Frontal cortex (tissue), 4 donors: Measurements from ENCODE around the gene GATAD1. TPM values are rescaled to one million over a fixed set of nuclear protein-coding genes. Genes with fewer than 3 reads are reported as not detected.
"Not testable (repeated sequence)": the region's sequence is repeated elsewhere in the genome, so short reads cannot be mapped to it uniquely, and the experiment has no call there.

Experiments used
- DNase-seq, 2 donors: peaks; one replicate each; pipeline ENCODE4 v3.0.0; 2012; ENCODE audit warnings: low spot score in 2 of 2
- FAIRE-seq: peaks from 2 replicates; lab custom pipeline; 2012; peaks lifted over from hg19 to GRCh38; lab: Jason Lieb, UNC
- total RNA-seq: library from RNA; depleted of rRNA; stranded (reverse); fragments of >200 nt; gene quantifications from one replicate; pipeline ENCODE4 v1.2.3, GENCODE V29; 2014
- donor health status: control.
- donor health status: control.
- donor health status: control.

The GATAD1 gene
- total RNA-seq, 1 donor from 2014 or later = 21.2 TPM

DNA sequence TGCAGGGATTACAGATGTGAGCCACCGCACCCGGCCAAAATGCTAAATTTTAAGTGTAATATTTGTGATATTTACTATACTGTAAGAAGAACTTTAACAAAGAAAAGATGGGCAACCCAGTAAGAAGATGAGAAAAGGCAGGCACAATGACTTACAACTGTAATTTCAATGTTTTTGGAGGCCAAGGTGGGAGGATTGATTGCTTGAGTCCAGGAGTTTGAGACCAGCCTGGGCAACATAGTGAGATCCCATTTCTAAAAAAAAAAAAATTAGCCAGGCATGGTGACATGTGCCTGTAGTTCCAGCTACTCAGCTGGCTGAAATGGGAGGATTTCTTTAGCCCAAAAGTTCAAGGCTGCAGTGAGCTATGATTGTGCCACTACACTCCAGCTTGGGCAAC, 11.7 kb upstream of the GATAD1 start:
- DNase-seq (no peak), FAIRE-seq (no peak)

DNA sequence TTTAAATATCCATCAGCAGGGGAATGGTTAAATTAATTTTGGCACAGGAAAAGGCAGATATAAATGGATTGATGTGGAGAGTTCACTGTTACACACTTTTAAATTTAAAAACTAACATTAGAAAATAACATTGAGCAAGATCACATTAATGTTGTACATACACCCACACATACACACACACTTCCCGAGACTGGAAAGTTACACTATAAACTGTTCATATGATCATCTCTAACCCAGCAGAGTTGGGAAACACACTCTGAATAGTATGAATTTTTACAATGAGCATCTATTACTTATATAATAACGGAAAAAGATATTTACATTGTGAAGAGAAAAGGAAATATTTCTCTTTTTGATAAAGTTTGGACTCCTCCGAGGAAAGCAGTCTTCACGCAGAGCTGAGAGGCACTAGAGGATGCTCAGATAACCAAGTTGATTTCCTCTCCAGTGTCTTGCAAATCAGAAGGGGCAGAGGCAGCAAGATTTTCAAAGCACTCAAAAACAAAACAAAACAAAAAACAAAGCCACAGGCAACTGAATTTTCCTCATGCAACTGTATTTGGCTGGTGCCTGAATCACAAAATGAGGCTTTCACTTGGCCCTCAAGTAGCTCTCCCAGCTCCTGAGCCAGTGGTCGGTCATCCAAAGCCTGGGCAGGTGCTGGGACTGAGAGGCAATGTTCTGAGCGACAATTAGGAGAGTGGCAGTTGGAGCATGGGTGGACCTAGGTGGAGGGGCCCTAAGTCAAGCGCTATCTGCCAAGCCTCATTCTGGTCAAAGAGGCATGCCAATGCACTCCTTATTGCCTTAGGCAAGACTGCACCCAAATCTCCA, 10.5 kb upstream of the GATAD1 start:
- DNase-seq (no peak), FAIRE-seq (no peak)

DNA sequence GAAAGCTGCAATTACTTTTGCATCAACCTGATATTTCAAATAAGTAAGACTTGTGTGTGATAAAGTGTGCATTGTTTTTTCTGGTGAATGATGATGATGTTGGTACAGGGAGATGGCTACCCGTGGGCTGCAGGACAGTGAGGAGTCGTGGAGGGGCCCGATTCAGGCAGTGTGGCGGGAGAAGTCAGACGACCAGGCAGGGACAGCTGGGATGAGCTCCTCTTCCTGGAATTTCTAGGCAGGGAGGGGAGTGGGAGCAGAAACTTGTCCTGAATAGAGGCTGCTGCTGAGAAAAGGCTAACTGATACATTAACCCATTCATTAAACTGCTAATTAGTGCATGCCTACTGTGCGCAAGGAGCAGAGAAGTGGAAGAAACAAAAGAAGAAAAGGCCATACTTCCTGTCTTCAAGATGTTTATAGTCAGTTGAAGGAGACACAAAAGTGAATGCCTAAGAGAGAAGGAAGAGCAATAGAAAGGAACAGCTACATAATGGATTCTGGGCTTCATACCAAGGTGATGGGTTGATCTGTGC, 9.3 kb upstream of the GATAD1 start:
- DNase-seq (no peak), FAIRE-seq (no peak)

DNA sequence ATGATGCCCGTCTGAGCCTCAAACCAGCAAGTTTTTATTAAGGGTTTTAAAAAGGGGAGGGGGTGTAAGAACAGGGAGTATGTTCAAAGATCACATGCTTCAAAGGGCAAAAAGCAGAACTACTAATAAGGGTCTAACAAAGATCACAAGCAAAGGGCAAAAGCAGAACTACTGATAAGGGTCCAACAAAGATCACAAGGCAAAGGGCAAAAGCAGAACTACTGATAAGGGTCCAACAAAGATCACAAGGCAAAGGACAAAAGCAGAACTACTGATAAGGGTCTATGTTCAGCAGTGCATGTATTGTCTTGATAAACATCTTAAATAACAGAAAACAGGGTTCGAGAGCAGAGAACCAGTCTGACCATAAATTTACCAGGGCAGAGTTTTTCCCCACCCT, 4.6 kb upstream of the GATAD1 start:
- FAIRE-seq = not testable (repeated sequence)

DNA sequence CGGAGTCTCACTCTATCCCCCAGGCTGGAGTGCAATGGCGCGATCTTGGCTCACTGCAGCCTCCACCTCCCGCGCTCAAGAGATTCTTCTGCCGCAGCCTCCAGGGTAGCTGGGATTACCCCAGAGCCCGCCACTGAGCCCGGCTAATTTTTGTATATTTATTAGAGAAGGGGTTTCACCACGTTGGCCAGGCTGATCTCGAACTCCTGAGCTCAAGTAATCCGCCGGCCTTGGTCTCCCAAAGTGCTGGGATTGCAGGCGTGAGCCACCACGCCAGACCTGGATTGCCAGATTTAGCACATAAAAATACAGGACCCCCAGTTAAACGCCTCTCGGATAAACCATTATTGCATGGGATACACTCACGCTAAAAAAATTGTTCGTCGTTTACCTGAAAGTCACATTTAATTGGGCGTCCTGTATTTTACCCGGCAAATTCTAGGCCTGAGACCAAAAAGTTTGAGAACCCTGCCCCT, 375 bp upstream of the GATAD1 start:
- FAIRE-seq (no peak), DNase-seq (no peak)

More for the DNA sequence above, 4.6 kb upstream of the GATAD1 start:
- DNase-seq = not testable (repeated sequence)

DNA sequence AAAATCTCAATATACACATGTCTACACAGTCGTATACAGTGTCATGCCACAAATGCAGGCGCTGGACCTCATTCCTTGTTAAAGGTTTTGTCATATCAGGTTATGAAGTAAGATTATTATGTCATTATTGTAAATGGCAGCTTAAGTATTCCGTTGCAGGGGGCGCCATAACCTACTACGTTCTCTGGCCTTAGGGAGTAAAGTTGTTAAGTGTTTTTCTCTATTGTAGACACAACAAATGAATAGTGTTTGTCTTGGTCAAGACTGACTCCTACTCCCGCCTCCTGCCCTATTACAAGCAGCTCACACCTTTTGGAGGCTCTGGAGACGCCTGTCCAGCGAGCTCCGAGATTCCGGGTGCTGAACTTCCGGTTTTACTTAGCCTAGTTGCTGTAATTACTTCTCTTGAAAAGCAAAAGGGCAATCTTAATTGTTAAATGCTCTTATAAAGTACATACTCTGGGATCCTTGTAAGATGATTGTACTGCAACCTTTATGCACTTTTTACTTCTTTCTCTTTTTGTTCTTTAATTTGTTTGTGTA, 994 bp downstream of the GATAD1 start:
- DNase-seq (peak; percentile 20 to 22), FAIRE-seq (no peak)

DNA sequence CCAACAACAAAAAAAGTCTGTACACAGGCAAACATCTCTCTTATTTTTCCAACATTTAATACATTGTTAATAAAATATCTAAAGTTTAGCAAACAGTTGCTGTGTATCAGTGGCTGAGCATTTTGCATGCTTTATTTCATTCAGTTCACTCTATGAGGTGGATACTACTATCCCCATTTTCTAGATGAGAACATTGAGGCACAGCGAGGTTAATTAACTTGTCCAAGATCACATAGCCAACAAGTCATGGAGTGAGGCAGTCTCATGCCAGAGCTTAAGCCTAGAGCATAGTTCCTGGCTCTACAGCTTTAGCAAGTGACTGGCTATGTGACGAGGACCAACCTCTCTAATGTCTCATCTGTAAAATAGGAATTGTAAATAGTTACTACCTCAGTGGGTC, 4.4 kb downstream of the GATAD1 start:
- DNase-seq = no peak
- no peak for FAIRE-seq

DNA sequence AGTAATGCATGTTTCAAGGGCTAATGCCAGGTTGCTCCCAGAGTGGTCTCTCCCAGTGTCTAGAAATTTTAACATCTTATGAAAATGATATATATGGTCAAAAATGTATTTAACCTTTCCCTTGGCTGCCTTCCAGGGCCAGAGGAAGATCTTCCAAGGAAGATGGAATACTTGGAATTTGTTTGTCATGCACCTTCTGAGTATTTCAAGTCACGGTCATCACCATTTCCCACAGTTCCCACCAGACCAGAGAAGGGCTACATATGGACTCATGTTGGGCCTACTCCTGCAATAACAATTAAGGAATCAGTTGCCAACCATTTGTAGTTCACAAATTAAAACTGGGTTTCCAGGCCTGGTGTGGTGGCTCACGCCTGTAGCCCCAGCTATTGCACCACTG, 9.0 kb downstream of the GATAD1 start:
- FAIRE-seq = no peak
- DNase-seq = no peak

DNA sequence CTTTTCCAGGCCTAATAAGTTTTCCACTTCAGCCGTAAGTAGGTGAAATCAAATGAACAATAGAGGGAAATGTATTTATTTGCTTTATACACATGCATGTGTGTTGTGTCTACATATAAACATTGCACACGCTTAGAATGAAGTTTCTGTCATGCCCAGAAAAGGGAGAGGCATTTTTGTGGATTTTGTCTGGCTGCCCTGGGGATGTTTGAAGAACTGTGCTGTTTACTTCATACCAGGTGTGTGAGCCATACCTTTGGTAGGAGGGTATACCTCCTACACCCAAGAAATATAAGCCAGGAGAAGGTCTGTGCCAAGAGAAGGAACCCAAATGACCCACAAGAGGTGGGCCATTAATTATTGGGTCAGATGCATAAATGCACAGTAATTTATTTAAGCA, 12.8 kb downstream of the GATAD1 start:
- no peak for FAIRE-seq

DNA sequence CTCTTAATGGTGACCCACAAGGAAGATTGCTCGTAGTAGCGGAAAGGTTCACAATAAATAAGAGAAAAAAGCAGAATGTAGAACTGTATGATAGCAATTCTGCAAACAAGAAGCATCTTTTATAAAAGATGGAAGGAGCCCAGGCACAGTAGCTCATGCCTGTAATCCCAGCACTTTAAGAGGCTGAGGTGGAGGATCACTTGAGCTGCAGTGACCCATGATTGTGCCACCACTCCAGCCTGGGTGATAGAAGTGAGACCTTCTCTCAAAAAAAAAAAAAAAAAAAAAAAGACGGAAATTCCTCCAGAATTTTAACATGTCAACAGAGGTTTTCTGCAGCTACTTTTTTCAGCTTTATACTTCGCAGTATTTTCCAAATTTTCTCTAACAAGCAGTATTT, 13.2 kb downstream of the GATAD1 start:
- no peak for FAIRE-seq
- DNase-seq = no peak

More for the DNA sequence above, 12.8 kb downstream of the GATAD1 start:
- DNase-seq = no peak

DNA sequence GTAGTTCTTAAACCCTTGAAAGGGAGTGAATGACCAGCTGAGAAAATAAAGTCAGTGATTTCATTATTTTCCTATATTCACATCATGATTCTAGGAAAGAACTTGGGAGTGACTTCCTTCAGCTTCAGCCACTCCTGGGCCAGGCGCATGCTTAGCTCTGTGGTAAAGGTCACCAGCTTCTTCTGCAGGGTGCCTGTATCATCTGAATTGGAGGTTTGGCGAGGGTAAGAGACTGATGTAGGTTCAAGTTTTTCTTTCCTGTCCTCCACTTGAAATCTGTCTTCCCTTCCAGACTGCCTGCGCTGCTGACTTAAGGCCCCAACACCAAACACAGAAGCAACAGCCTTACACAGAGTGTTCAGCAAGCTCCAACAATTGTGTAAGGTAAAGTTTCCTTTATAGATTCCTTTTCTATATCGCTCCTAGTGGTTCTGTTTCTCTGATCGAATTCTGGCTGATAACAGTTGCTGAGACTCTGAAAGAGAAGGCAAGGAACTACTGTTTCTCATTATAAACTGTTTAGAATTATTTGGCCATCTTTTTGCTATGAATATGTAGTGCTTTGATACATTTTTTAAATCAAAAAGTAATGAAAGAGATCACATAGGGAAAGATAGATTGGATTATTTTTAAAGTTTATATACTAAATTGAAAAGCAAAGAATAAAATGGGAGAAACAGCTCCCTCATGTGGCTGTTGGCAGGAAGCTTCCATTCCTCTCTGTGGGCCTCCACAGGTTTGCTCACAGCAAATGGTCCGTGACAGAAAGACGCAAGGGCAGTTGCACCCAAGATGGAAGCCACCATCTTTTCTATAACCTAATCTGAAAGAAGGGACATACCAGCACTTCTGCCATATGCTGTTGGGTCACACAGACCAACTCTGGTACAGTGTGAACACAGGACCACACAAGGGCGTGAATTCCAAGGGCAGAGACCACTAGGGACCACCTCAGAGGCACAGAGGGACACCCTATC, 14.0 kb downstream of the GATAD1 start:
- FAIRE-seq (no peak), DNase-seq (peak in 1 of 2 donors; percentile 30)

DNA sequence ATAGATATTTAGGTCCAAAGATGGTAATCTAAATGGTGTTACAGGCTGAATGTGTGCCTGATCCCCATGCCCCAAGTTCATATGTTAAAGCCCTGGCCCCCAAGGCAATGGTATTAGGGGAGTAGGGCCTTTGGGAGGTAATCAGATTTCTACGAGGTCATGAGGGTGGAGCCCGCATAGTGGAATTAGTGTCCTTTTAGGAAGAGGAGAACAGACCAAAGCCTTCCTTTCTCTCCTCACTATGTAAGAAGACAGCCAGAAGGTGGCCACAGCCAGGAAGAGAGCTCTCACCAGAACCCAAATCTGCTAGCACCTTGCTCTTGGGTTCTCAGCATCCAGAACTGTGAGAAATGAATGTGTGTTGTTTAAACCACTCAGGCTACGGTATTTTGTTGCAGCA, 15.3 kb downstream of the GATAD1 start:
- DNase-seq = no peak
- FAIRE-seq = no peak

DNA sequence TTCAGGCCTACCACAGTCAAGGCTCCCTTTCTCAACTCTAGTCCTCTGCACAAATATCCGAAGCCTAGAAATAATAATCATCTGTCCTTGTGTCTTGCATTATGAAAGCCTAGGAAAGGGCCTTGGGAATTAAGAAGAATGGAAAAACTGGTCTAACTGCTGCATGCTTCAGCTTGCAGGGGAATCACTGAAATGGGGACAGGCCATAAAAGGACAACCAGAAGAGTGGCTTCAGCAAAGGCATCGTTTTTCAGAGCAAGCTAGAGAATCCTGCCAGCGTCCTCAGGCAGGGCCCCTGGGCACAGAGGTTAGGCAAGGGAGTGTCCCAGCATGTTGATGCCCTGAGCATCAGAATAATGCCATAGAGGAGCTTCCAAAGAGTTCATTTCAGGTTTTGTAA, 17.2 kb downstream of the GATAD1 start:
- DNase-seq (no peak), FAIRE-seq (no peak)

DNA sequence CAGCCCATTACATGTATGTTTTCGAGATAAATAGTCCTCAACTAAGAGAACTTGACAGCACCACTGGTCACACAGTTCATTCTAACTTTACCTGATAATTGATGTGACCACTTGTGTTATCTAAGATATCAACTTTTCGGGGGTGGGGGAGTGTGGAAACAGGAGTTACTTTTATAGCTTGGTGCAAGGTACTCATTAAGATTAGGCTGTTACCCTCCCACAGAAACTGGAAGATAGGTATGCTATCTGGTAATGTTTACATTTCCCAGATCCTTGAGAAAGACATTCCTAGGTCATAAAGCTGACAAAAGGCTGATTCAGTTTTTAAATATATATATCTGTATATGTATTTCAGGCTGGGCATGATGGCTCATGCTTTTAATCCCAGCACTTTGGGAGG, 19.4 kb downstream of the GATAD1 start:
- FAIRE-seq (no peak), DNase-seq (no peak)

DNA sequence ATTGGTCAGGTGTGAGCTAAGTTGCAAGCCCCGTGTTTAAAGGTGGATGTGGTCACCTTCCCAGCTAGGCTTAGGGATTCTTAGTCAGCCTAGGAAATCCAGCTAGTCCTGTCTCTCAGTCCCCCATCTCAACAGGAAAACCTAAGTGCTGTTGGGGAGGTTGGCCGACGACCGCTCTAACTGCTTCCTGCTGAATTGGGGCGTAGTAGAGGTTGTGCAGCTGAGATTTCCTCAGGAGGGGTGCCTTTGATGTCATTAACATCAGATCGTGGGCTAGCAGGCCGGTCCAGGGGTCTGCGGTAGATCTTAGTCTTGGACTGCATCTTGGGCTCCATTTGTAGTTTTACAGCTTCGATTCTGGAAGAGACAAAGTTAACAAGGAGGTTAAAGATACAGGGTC, 21.3 kb downstream of the GATAD1 start:
- DNase-seq, FAIRE-seq: not testable (repeated sequence)

DNA sequence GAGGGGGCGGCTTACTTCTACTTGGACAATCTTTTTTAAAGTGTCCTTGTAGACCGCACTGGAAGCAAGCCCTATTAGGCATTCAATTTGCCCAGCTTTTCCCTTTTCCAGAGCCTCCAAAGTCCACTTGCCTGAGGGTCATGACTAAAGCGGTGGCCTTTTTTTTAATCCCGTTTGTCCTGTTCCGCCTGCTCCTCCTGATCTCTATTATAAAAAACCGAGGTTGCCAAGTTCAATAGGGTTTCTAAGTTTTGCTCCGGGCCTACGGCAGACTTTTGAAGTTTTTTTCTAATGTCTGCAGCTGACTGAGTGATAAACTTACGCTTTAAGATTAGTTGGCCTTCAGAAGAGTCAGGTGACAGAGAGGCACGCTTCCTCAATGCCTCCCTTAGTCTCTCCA, 26.7 kb downstream of the GATAD1 start:
- not testable (repeated sequence) for FAIRE-seq, DNase-seq

DNA sequence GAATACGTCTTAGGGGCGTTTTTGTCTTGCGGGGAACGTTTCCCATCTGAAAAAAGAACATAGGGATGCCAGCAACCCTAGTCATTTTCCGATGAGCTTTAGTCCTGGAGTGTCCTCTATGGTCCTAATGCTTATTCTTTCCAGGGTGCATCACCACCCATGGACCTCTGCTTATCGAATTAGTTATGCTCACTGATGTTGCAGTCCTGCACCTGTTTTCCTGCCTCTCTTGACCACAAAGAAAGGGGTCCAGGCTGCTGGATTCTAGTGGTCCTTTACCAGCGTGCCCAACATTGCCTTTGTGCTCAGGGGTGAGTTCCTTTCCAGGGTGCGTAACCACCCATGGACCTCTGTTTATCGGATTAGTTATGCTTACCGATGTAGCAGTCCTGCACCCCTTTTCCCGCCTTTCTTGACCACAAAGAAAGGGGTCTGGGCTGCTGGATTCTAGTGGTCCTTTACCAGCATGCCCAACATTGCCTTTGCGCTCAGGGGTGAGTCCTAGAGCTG, 28.0 kb downstream of the GATAD1 start:
- DNase-seq, FAIRE-seq: not testable (repeated sequence)

DNA sequence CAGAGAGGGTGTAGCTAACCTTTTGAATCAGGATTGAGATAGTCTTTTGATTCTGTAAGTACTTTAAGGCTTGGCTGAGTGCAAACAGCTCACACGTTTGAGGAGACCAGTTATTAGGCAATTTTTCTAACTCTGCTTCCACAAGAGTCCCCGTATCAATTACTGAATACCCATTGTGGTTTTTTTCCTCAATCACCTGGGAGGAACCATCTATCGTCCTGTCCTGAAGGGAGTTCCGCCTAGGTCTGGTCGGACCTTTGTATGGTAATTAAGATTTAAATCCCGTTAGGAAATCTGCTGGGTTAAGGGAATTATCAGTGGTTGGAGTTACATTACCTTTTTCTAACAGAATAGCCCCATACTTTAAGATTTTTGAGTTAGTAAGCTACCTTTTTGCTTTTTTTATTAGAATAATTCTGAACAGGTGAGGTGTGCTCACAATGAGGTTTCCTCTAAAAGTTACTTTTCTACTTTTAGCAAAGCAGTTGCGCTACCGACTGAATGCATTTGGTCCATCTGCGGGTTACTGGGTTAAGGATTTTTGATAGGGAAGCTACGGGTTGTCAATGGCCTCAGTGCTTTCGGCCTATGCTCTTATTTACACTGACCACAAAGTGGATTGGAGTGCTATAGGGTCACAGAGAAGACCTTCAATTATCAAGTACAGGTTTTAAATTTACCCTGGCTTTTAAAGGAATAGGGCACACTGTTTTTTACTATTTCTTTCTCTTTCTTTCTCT, 28.7 kb downstream of the GATAD1 start:
- not testable (repeated sequence) for DNase-seq, FAIRE-seq

DNA sequence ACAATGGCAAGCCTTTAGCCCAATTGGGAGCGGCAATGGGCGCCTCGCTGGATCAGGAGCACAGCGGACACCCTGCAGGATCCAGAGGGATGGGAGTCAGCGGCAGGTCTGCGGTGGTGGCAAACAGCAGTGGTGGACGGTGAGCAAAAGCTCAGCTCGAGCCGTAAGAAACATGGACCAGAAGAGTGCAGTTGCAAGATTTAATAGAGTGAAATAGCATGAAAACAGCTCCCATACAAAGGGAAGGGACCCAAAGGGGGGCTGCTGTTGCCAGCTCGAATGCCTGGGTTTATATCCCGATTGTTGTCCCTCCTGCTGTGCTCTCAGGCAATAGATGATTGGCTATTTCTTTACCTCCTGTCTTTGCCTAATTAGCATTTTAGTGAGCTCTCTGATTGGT, 30.4 kb downstream of the GATAD1 start, which contains the start of gene ERVW-1:
TSS of gene ERVW-1 (minus strand) at position 266 of the 400 bp plus-strand sequence. CDS start 7,565 bp downstream, outside the sequence.
- not testable (repeated sequence) for DNase-seq, FAIRE-seq
